H1 (cell line): ENCODE results near the gene OGG1. TPM values are rescaled to one million over a fixed set of nuclear protein-coding genes. Genes with fewer than 3 reads are reported as not detected.

ENCODE experiments used
- CTCF ChIA-PET: fragments of 300-600 bp; sonication (Branson Sonifier 250); formaldehyde crosslinking; loops from one replicate; lab custom pipeline; 2021; ENCODE audit not compliant: partially characterized antibody; lab: Charles Lee
- POLR2A ChIA-PET: fragments of 300-600 bp; sonication (Branson Sonifier 250); formaldehyde crosslinking; loops from one replicate; lab custom pipeline; 2021; ENCODE audit warnings: inconsistent platforms; ENCODE audit not compliant: partially characterized antibody; lab: Charles Lee
- DNase-seq, 2 experiments: peaks; one replicate each; pipeline versions ENCODE4 v3.0.0 to v3.0.0-alpha.2; 2010 to 2022; ENCODE audit warnings: low spot score in 2 of 2, low read depth in 1 of 2, mixed read lengths in 1 of 2
- FAIRE-seq: peaks from 2 replicates; lab custom pipeline; 2011; peaks lifted over from hg19 to GRCh38; lab: Jason Lieb, UNC
- H2AFZ ChIP-seq: 2 replicates; pipeline ENCODE4 v1.8.1; 2012; ENCODE audit warnings: low read length, inconsistent platforms
- H2AK5ac ChIP-seq: 2 replicates; pipeline ENCODE4 v1.6.1; 2013; ENCODE audit warnings: low read depth, low read length
- H2BK120ac ChIP-seq: replicated peaks from 2 replicates; pipeline ENCODE3; 2013; ENCODE audit warnings: low read depth, low read length, inconsistent platforms
- H2BK12ac ChIP-seq: 2 replicates; pipeline ENCODE4 v1.6.1; 2013; ENCODE audit warnings: low read depth, low read length
- H2BK15ac ChIP-seq: 2 replicates; pipeline ENCODE4 v1.6.1; 2013; ENCODE audit warnings: low read length
- H2BK20ac ChIP-seq: 2 replicates; pipeline ENCODE4 v1.6.1; 2013; ENCODE audit warnings: low read length
- H2BK5ac ChIP-seq: 2 replicates; pipeline ENCODE4 v1.6.1; 2013; ENCODE audit warnings: low read depth, low read length
- H3K14ac ChIP-seq: 2 replicates; pipeline ENCODE4 v1.6.1; 2013; ENCODE audit warnings: inconsistent platforms; ENCODE audit not compliant: insufficient read length
- H3K18ac ChIP-seq: 2 replicates; pipeline ENCODE4 v1.6.1; 2013; ENCODE audit warnings: low read length; ENCODE audit errors: extremely low read depth
- H3K23ac ChIP-seq: 2 replicates; pipeline ENCODE4 v1.6.1; 2013; ENCODE audit warnings: inconsistent platforms; ENCODE audit not compliant: insufficient read length
- H3K23me2 ChIP-seq: 2 replicates; pipeline ENCODE4 v1.6.1; 2013; ENCODE audit warnings: low read depth, low read length
- H3K27ac ChIP-seq: 2 replicates; pipeline ENCODE4 v1.6.1; 2011; ENCODE audit warnings: low read depth, low read length, inconsistent platforms
- H3K27me3 ChIP-seq, 4 experiments: replicated peaks in 1 of 4; 1 replicate in 1 of 4; 2 replicates in 3 of 4; pipeline versions ENCODE4 v1.6.1 to v1.8.1; 2011 to 2013; ENCODE audit warnings: low read length in 3 of 4, mild to moderate bottlenecking in 3 of 4, inconsistent platforms in 2 of 4, mixed read lengths in 2 of 4, moderate library complexity in 1 of 4; ENCODE audit not compliant: control insufficient read depth in 3 of 4, insufficient read depth in 3 of 4; ENCODE audit errors: extremely low read depth in 1 of 4
- H3K36me3 ChIP-seq, 4 experiments: 2 replicates each; pipeline versions ENCODE4 v1.6.1 to v1.8.1; 2011 to 2013; ENCODE audit warnings: mild to moderate bottlenecking in 4 of 4, low read length in 3 of 4, moderate library complexity in 2 of 4, control low read depth in 1 of 4, inconsistent platforms in 1 of 4; ENCODE audit not compliant: insufficient read depth in 4 of 4, control insufficient read depth in 2 of 4
- H3K4ac ChIP-seq: replicated peaks from 2 replicates; pipeline ENCODE3; 2013; ENCODE audit warnings: low read length, low read depth, mixed read lengths, inconsistent platforms; ENCODE audit not compliant: insufficient read length
- H3K4me1 ChIP-seq, 4 experiments: replicated peaks in 1 of 4; 1 replicate in 1 of 4; 2 replicates in 3 of 4; pipeline versions ENCODE4 v1.6.1 to v1.8.1; 2011 to 2013; ENCODE audit warnings: low read length in 3 of 4, inconsistent platforms in 2 of 4, mixed read lengths in 1 of 4; ENCODE audit not compliant: insufficient read depth in 4 of 4, control insufficient read depth in 3 of 4
- H3K4me2 ChIP-seq, 2 experiments: 2 replicates each; pipeline versions ENCODE4 v1.6.1 to v1.8.1; 2011 to 2013; ENCODE audit warnings: low read depth in 2 of 2, low read length in 2 of 2, control low read depth in 1 of 2, inconsistent platforms in 1 of 2, mild to moderate bottlenecking in 1 of 2; ENCODE audit not compliant: insufficient read depth in 1 of 2
- H3K4me3 ChIP-seq, 4 experiments: fragments of 200-600, 300-600 bp in 1 of 4; sonication (generic), shearing (Covaris generic), sonication (Bioruptor Twin) in 1 of 4; 2 replicates each; pipeline versions ENCODE4 v1.5.1 to v1.8.1; 2011 to 2016; ENCODE audit warnings: low read length in 4 of 4, low read depth in 3 of 4, control low read depth in 2 of 4, inconsistent platforms in 2 of 4, mild to moderate bottlenecking in 2 of 4, mixed read lengths in 1 of 4, moderate library complexity in 1 of 4; ENCODE audit not compliant: insufficient read depth in 2 of 4; ENCODE audit errors: extremely low read depth in 1 of 4
- H3K56ac ChIP-seq: replicated peaks from 2 replicates; pipeline ENCODE3; 2013; ENCODE audit warnings: low read depth, mild to moderate bottlenecking, mixed read lengths, low read length, inconsistent platforms; ENCODE audit not compliant: insufficient read length
- H3K79me1 ChIP-seq: 2 replicates; pipeline ENCODE4 v1.6.1; 2013; ENCODE audit warnings: low read depth, low read length, control low read depth
- H3K79me2 ChIP-seq, 2 experiments: 2 replicates each; pipeline versions ENCODE4 v1.6.1 to v1.8.1; 2012 to 2013; ENCODE audit warnings: low read length in 2 of 2, mild to moderate bottlenecking in 2 of 2, inconsistent platforms in 1 of 2; ENCODE audit not compliant: insufficient read depth in 2 of 2, control insufficient read depth in 1 of 2
- H3K9ac ChIP-seq, 4 experiments: replicated peaks in 1 of 4; 1 replicate in 1 of 4; 2 replicates in 3 of 4; pipeline versions ENCODE4 v1.6.1 to v1.8.1; 2011 to 2013; ENCODE audit warnings: low read depth in 3 of 4, low read length in 3 of 4, control low read depth in 2 of 4, mild to moderate bottlenecking in 2 of 4, moderate library complexity in 2 of 4, inconsistent platforms in 1 of 4; ENCODE audit errors: extremely low read depth in 1 of 4
- H3K9me3 ChIP-seq, 2 experiments: 2 replicates each; pipeline versions ENCODE4 v1.6.1 to v1.8.1; 2012 to 2013; ENCODE audit warnings: mild to moderate bottlenecking in 2 of 2, moderate library complexity in 2 of 2, control low read depth in 1 of 2, inconsistent platforms in 1 of 2, low read depth in 1 of 2, low read length in 1 of 2, mixed read lengths in 1 of 2; ENCODE audit not compliant: insufficient read depth in 2 of 2
- H4K20me1 ChIP-seq, 2 experiments: replicated peaks in 1 of 2; 2 replicates each; pipeline versions ENCODE3 to v1.8.1; 2011 to 2013; ENCODE audit warnings: inconsistent platforms in 2 of 2, low read length in 2 of 2, mild to moderate bottlenecking in 1 of 2; ENCODE audit not compliant: insufficient read depth in 2 of 2, control insufficient read depth in 1 of 2
- H4K5ac ChIP-seq: 2 replicates; pipeline ENCODE4 v1.6.1; 2013; ENCODE audit warnings: low read length, low read depth, mixed read lengths, inconsistent platforms; ENCODE audit not compliant: insufficient read length
- H4K8ac ChIP-seq: 2 replicates; pipeline ENCODE4 v1.8.0; 2013; ENCODE audit warnings: mild to moderate bottlenecking, moderate library complexity, low read length, inconsistent platforms; ENCODE audit not compliant: insufficient read depth; ENCODE audit errors: extremely low read depth
- H4K91ac ChIP-seq: replicated peaks from 2 replicates; pipeline ENCODE3; 2013; ENCODE audit warnings: low read length, mixed read lengths, inconsistent platforms; ENCODE audit not compliant: insufficient read length
- ATF2 ChIP-seq: IDR thresholded peaks from 2 replicates; pipeline ENCODE4 v1.6.1; 2012; ENCODE audit warnings: low read length, inconsistent platforms
- MAX ChIP-seq: IDR thresholded peaks from 2 replicates; pipeline ENCODE4 v1.6.1; 2012; ENCODE audit warnings: inconsistent platforms
- WGBS, 2 experiments: shearing (Covaris generic) in 1 of 2; methylation state at CpG; one replicate each; pipeline versions ENCODE4 v1.1.6 to v1.1.7; 2013 to 2015; ENCODE audit warnings: low lambda C conversion rate in 2 of 2, mixed read lengths in 2 of 2, inconsistent platforms in 1 of 2, low coverage in 1 of 2, missing lambda C conversion rate in 1 of 2; ENCODE audit not compliant: insufficient replicate concordance in 2 of 2, insufficient coverage in 1 of 2, insufficient read length in 1 of 2; ENCODE audit errors: extremely low coverage in 1 of 2, missing lambda C conversion rate in 1 of 2; 5-methylcytosine and 5-hydroxymethylcytosine counted together
- polyA plus RNA-seq, 7 experiments: library from polyadenylated mRNA; depleted of rRNA in 3 of 7; stranded (reverse) in 5 of 7; unstranded in 2 of 7; fragments of >200 nt in 5 of 7; fragments of 200-250 nt in 2 of 7; gene quantifications; 1 replicate in 5 of 7; 2 replicates in 1 of 7; 4 replicates in 1 of 7; pipeline versions ENCODE4 v1.2.1 to v1.2.3, GENCODE V29; 2011 to 2013; ENCODE audit warnings: missing spikeins in 2 of 7, mixed read lengths in 2 of 7
- total RNA-seq: library from RNA; stranded (reverse); fragmentation: NEBNext Ultra II Directional; extraction: Animal tissue kit (Norgen Biotek cat#: 25700); gene quantifications from 2 replicates; pipeline ENCODE4 v1.2.1, GENCODE V29; 2021

The OGG1 gene
- total and polyA plus RNA-seq, 2 of the 8 experiments (the other 6 are each of a cell fraction or from before 2014, with no cell fraction given), result 29.6 to 46.8 TPM

GRCh38 chr3:9732080-9732739 lies 17.5 kb upstream of the OGG1 start:
- no peak overlapping the region for H2BK20ac ChIP-seq
- TF ChIP-seq MAX (0 out of 2 replicates have a peak, but pooled peaks have one; percentile 14), ATF2 (no peak)
- TF ChIP-seq, all 59 proteins: peak for 1
- H3K23ac ChIP-seq, result no peak overlapping the region
- DNase-seq (peak in 1 of 2 experiments; percentile 54), FAIRE-seq (no peak)
- no peak overlapping the region for H2BK15ac ChIP-seq
- H2AFZ ChIP-seq, result no peak overlapping the region
- no peak overlapping the region; the same call in 1 of the 2 replicates for H3K18ac ChIP-seq
- H3K4me1 ChIP-seq, result peaks cover 0 to 8% (median 6%) of the 10 kb centered on the region in 4 experiments; a peak in 6 of 7 replicates
- no peak overlapping the region for H2BK120ac ChIP-seq
- peak overlapping the region; percentile 34 for H3K56ac ChIP-seq
- H2BK5ac ChIP-seq, result no peak overlapping the region
- H3K36me3 ChIP-seq, result peaks cover 7 to 32% (median 20%) of the 10 kb centered on the region in 4 experiments; a peak in 7 of 8 replicates
- H3K14ac ChIP-seq, result no peak overlapping the region
- peaks cover 13 to 26% of the 10 kb centered on the region in 2 experiments for H3K79me2 ChIP-seq
- peaks cover 6% of the 10 kb centered on the region; the same call in 1 of the 2 replicates for H3K23me2 ChIP-seq
- ChIA-PET CTCF (interaction anchor here (1.0 to 8.6 kb wide), 9 partner anchors 8 to 230 kb away, joined by 3 to 109 read pairs (median 4); partner anchors contain the start of gene CPNE9), POLR2A (interaction anchor here (1.0 to 8.4 kb wide), 16 partner anchors 11 to 369 kb away, joined by 3 to 60 read pairs (median 4); partner anchors contain the start of genes ARPC4, MTMR14, OGG1 and SETD5)
- peaks cover 22% of the 10 kb centered on the region for H3K79me1 ChIP-seq
- no peak overlapping the region for H4K91ac ChIP-seq
- no peak overlapping the region for H3K4ac ChIP-seq
- no peaks in the 10 kb centered on the region for H3K27me3 ChIP-seq
- H3K27ac ChIP-seq, result peak overlapping the region; percentile 100
- peaks cover 3 to 23% of the 10 kb centered on the region in 2 experiments for H4K20me1 ChIP-seq
- H2AK5ac ChIP-seq, result no peak overlapping the region
- no peak overlapping the region for H4K5ac ChIP-seq
- H4K8ac ChIP-seq, result peak overlapping the region; percentile 100
- H3K9ac ChIP-seq, result peak overlapping the region; percentile 93 to 100 (median 99)
- H3K9me3 ChIP-seq, result no peaks in the 10 kb centered on the region
- 16% methylated on average over 23 of the region's 41 CpGs; no CpG with 5 or more reads in 1 of the 2 experiments for WGBS, 2 experiments
- H2BK12ac ChIP-seq, result no peak overlapping the region
- peak overlapping the region; percentile 86 to 88 for H3K4me2 ChIP-seq
- H3K4me3 ChIP-seq, result peak overlapping the region; percentile 87 to 94 (median 90)
